HG03558 (cell line): ENCODE results near the gene CFAP65.

Source experiments
- ATAC-seq: cut with Tn5 transposase; IDR thresholded peaks from one replicate; pipeline ENCODE4 v1.9.1; 2021; ENCODE audit warnings: moderate number of reproducible peaks; ENCODE audit not compliant: unreplicated experiment; ENCODE audit errors: extremely low read depth

CFAP65 gene

GRCh38 chr2:219060821-219061791 is 19.8 kb upstream of the CFAP65 start, which contains the start of gene IHH:
TSS of gene IHH (minus strand) at chr2:219060921. CDS start at chr2:219060467, 454 bp downstream.
- no peak for ATAC-seq

GRCh38 chr2:219059725-219060682 is 18.7 kb upstream of the CFAP65 start:
- no peak for ATAC-seq

- ATAC-seq = no peak
These were observed 18.0 kb upstream of the CFAP65 start for GRCh38 chr2:219059375-219059724.

GRCh38 chr2:219058541-219059374 is 17.4 kb upstream of the CFAP65 start:
- ATAC-seq = no peak

- peak; percentile 92 for ATAC-seq
These were observed 16.6 kb upstream of the CFAP65 start for GRCh38 chr2:219057709-219058540.

GRCh38 chr2:219056896-219057708 is 15.8 kb upstream of the CFAP65 start:
- ATAC-seq = no peak

GRCh38 chr2:219056176-219056895 is 15.0 kb upstream of the CFAP65 start:
- ATAC-seq = no peak

GRCh38 chr2:219054956-219055903 is 13.9 kb upstream of the CFAP65 start:
- ATAC-seq = no peak

- ATAC-seq = no peak
These were observed 8.0 kb upstream of the CFAP65 start for GRCh38 chr2:219049282-219049681.

GRCh38 chr2:219045937-219046550 is 4.7 kb upstream of the CFAP65 start:
- ATAC-seq = no peak

GRCh38 chr2:219042750-219043149 is 1.4 kb upstream of the CFAP65 start:
- ATAC-seq = no peak

- no peak for ATAC-seq
These were observed 841 bp upstream of the CFAP65 start for GRCh38 chr2:219042157-219042556.

- no peak for ATAC-seq
These were observed 2.7 kb downstream of the CFAP65 start for GRCh38 chr2:219038600-219038999.

GRCh38 chr2:219037783-219038499 is 3.4 kb downstream of the CFAP65 start:
- ATAC-seq = no peak

- no peak for ATAC-seq
These were observed 5.4 kb downstream of the CFAP65 start for GRCh38 chr2:219035942-219036341.
